GM11168 (cell line): Measurements from ENCODE around the gene PRIM2.
"Not testable (repeated sequence)": the region's sequence is repeated elsewhere in the genome, so short reads cannot be mapped to it uniquely, and the experiment has no call there.

Experiments used
- in situ Hi-C: fragments of 300-500 bp; cut with MboI; formaldehyde crosslinking; loops from one replicate; pipeline ENCODE4 v1.12.0; 2022; ENCODE audit warnings: low sequenced_read_pairs; ENCODE audit not compliant: unreplicated experiment

PRIM2 gene

GRCh38 chr6:57317060-57317943 is at the start of gene PRIM2:
TSS of gene PRIM2 (plus strand) at chr6:57317630. CDS start at chr6:57318446, 816 bp downstream.
- in situ Hi-C loops, result loop anchor here (10.0 kb wide), 1 partner anchor 413 kb away; no protein-coding TSS in a partner anchor

- in situ Hi-C loops, result no loop called here
These were observed 49.2 kb upstream of the PRIM2 start for GRCh38 chr6:57268294-57268640.

GRCh38 chr6:57274113-57274824 is 43.2 kb upstream of the PRIM2 start:
- in situ Hi-C loops, result not testable (repeated sequence)

- in situ Hi-C loops, result no loop called here
These were observed 42.0 kb upstream of the PRIM2 start for GRCh38 chr6:57275384-57275783.

- in situ Hi-C loops, result no loop called here
These were observed 40.5 kb upstream of the PRIM2 start for GRCh38 chr6:57276946-57277345.

GRCh38 chr6:57278570-57278969 is 38.9 kb upstream of the PRIM2 start:
- in situ Hi-C loops, result no loop called here

- in situ Hi-C loops, result no loop called here
These were observed 38.4 kb upstream of the PRIM2 start for GRCh38 chr6:57279013-57279412.

GRCh38 chr6:57283106-57283505 is 34.3 kb upstream of the PRIM2 start:
- in situ Hi-C loops, result no loop called here

GRCh38 chr6:57283911-57284455 is 33.4 kb upstream of the PRIM2 start:
- in situ Hi-C loops, result no loop called here

- in situ Hi-C loops, result not testable (repeated sequence)
These were observed 29.3 kb upstream of the PRIM2 start for GRCh38 chr6:57288136-57288535.

- in situ Hi-C loops, result not testable (repeated sequence)
These were observed 24.0 kb upstream of the PRIM2 start for GRCh38 chr6:57293472-57293871.

- in situ Hi-C loops, result no loop called here
These were observed 22.5 kb upstream of the PRIM2 start for GRCh38 chr6:57294862-57295445.

GRCh38 chr6:57297505-57297904 is 19.9 kb upstream of the PRIM2 start:
- in situ Hi-C loops, result no loop called here

GRCh38 chr6:57298741-57299140 is 18.7 kb upstream of the PRIM2 start:
- in situ Hi-C loops, result no loop called here

GRCh38 chr6:57301757-57302156 is 15.7 kb upstream of the PRIM2 start:
- in situ Hi-C loops, result no loop called here

GRCh38 chr6:57302477-57302876 is 15.0 kb upstream of the PRIM2 start:
- in situ Hi-C loops, result no loop called here

GRCh38 chr6:57303931-57304681 is 13.3 kb upstream of the PRIM2 start:
- in situ Hi-C loops, result no loop called here

GRCh38 chr6:57305107-57305506 is 12.3 kb upstream of the PRIM2 start:
- in situ Hi-C loops, result no loop called here

- in situ Hi-C loops, result no loop called here
These were observed 11.7 kb upstream of the PRIM2 start for GRCh38 chr6:57305761-57306160.

- in situ Hi-C loops, result no loop called here
These were observed 11.2 kb upstream of the PRIM2 start for GRCh38 chr6:57306273-57306672.
